Measurements from ENCODE around the gene SLC25A42. TPM values are rescaled to one million over a fixed set of nuclear protein-coding genes. Genes with fewer than 3 reads are reported as not detected.
"Not testable (repeated sequence)": the region's sequence is repeated elsewhere in the genome, so short reads cannot be mapped to it uniquely, and the experiment has no call there.

Gene SLC25A42, protein sequence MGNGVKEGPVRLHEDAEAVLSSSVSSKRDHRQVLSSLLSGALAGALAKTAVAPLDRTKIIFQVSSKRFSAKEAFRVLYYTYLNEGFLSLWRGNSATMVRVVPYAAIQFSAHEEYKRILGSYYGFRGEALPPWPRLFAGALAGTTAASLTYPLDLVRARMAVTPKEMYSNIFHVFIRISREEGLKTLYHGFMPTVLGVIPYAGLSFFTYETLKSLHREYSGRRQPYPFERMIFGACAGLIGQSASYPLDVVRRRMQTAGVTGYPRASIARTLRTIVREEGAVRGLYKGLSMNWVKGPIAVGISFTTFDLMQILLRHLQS
- total RNA-seq, result 10 to 100 TPM; 15.1 to 19.2 TPM

DNA sequence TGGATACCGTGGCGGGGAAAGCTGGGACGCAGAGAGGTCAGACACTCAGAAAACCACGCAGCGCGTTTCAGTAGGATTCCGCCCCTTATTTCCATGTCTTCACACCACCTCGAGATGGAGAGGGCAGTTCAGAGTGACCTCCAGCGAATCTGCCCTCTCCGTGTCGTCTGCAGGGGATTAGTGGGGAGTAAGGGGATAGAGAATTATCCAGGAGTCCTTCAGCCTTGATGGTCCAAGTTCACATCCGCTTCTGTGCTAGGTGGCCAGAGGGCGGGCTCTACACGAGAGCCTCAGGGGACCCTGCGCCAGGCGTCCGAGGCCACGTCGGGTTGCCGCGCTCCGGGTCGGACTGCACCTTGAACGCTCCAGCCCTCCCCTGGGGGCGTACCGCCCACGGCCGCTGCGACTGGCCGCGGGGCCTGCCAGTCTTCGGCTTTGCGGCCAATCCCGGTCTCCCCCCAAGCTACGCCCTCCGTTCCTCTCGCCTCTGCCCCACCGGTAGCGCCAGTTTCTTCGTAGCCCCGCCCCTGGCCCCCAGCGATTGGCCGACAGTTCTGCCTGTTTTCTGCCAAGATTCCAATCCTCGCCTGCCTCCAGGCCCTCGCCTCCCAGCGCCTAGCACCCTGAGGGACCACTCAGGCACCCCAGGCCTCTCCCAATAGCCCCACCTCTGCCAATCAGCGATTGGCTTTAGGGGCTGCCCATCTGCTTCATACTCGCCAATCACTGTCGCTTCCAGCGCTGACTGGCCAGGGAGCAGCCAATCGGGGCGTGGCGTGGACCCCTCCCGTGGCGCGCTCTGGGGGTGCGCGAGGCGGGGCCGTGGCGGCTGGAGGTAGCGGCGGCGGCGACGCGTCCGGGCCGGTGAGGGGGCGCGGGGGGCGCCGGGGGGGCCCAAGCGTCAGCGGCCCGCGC lies at the start of gene SLC25A42:
Gene SLC25A42 (plus strand): TSS at position 812 of the 915 bp plus-strand sequence. CDS start 32,131 bp downstream, outside the sequence.
- H3K9me3 Mint-ChIP-seq, result no peaks in the 10 kb centered on the region
- peak; percentile 95 for ATAC-seq
- H3K36me3 Mint-ChIP-seq, result no peaks in the 10 kb centered on the region

DNA sequence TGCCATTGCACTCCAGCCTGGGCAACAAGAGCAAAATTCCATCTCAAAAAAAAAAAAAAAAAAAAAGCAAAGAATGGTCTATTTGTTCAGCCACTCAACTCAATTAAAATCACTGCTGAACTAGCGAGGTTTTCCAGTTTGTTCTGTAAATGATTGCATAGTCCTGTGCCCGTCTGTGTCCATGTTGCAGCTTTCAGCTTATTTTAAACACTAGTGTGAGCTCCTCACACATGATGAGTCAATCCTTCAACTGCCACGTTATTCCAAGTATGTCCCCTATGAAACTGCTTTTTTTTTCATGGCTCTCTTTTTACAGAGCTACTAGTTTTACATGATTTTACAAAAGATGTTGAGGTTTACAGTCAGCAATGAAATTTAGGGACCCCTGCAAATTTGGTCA lies 42.7 kb upstream of the SLC25A42 start:
- DNase-seq (ENCODE audit: low spot score in 2 of 2) (no peak), ATAC-seq (no peak)
- H3K27ac Mint-ChIP-seq, result no peak overlapping the region
- no peaks in the 10 kb centered on the region for H3K9me3 Mint-ChIP-seq
- peaks cover 14 to 17% of the 10 kb centered on the region in 2 donors for H3K36me3 Mint-ChIP-seq

More for the DNA sequence above, at the start of gene SLC25A42:
- peak; percentile 98 to 100 for DNase-seq (ENCODE audit: low spot score in 2 of 2)
- peak within 1 kb of the TSS; percentile 86 to 87 for H3K27ac Mint-ChIP-seq

DNA sequence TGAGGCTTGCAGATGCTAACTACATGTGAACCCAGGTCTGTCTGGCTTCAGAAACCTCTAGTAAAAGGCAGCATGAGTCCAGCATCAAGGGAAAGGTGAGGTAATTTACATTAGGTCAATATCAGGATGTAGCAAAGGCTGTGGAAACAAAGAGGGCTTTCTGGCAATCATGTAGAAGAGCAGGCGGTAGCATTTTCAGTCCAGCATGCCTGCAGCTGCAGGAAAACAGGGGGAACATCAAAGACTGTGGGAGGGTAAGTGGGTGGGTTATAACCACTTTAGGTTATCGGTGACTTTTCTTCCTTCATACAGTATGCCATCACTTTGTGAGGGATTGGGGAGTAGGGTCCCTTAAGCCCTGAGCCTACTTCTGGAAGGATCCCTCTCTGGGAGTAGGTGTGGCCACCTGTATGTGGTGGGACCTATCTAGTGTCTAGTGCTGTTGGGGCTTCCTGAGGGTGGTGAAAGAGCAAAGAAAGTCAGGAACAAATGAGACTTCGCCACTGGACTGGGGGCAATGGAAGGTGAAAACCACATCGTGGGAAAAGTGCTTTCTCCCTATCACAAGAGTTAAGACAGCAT lies 41.3 kb upstream of the SLC25A42 start:
- Mint-ChIP-seq H3K27ac (peak overlapping the region in 1 of 2 donors; percentile 37), H3K36me3 (peaks cover 15 to 23% of the 10 kb centered on the region in 2 donors), H3K9me3 (no peaks in the 10 kb centered on the region)
- ATAC-seq (no peak), DNase-seq (ENCODE audit: low spot score in 2 of 2) (no peak)

DNA sequence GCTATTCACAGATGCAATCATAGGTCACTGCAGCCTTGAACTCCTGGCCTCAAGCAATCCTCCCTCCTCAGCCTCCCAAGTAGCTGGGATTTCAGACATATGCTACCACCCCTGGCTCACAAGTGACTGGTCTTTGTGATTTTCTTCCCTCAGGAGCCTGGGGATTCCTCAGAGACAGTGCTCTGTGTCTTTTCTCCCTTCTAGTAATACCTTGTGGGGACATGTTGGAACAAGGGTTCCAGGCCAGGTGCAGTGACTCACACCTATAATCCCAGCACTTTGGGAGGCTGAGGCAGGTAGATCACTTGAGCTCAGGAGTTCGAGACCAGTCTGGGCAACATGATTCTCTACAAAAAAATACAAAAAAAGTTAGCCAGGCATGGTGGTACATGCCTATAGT lies 40.4 kb upstream of the SLC25A42 start:
- not testable (repeated sequence) for ATAC-seq; H3K27ac Mint-ChIP-seq; DNase-seq (ENCODE audit: low spot score in 2 of 2); H3K9me3 Mint-ChIP-seq
- peaks cover 22 to 32% of the 10 kb centered on the region in 2 donors for H3K36me3 Mint-ChIP-seq

DNA sequence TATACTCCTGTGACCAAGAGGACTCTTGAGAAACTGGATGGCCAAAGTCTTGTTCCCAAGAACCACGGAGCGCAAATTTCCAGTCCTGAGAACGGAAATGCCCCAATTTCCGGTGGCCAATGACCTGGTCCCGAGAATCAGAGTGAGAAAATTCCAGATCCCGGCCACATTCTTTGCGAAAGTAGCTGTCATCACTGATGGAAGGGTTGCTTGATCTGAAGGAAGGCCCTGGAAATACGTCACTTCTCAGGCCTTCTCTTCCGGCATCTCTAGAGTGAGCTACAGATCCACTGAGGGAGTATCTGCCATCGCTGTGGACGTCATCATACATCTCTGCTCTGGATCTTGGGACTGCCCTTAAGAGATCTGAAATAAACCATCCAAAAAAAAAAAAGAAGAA lies 37.9 kb upstream of the SLC25A42 start:
- Mint-ChIP-seq H3K36me3 (peaks cover 19 to 33% of the 10 kb centered on the region in 2 donors), H3K9me3 (no peaks in the 10 kb centered on the region), H3K27ac (peak overlapping the region in 1 of 2 donors; percentile 61)
- DNase-seq (ENCODE audit: low spot score in 2 of 2) (no peak), ATAC-seq (no peak)

DNA sequence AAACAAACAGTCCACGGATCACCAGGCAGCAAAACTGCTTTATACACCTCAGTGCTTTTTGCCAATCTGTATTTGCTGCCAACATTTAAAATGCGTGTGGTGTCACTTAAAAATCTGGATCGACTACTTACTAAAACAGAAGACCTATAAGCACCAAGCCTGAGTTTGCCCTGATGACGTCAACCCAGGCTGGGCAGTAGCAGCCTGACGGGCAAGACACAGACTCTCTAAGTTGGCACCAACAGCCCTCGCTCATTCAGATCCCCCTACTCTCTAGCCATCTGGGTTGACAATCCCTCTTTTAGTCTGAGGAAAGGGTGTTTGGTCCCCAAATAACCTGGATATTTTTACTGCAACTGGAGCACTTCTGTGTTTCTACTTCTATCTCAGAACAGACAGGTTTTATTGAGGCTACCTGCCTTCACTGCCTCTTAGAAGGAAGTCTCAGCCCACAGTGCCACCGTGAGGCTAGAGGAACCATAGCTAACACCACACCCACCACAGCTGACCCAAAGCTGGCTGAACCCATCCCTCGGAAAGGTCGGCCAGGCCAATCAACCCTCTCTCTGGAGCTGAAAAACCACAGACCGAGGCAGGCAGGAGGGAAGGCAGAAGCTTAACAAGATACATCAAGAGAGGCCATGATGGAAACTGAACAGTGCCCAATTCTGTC lies 37.4 kb upstream of the SLC25A42 start:
- ATAC-seq (no peak), DNase-seq (ENCODE audit: low spot score in 2 of 2) (no peak)
- H3K27ac Mint-ChIP-seq, result peak overlapping the region in 1 of 2 donors; percentile 56
- no peaks in the 10 kb centered on the region for H3K9me3 Mint-ChIP-seq
- peaks cover 19 to 33% of the 10 kb centered on the region in 2 donors for H3K36me3 Mint-ChIP-seq

GRCh38 chr19:19027228-19027627 lies 36.6 kb upstream of the SLC25A42 start:
- Mint-ChIP-seq H3K27ac (peak overlapping the region in 1 of 2 donors; percentile 0), H3K9me3 (no peaks in the 10 kb centered on the region), H3K36me3 (peaks cover 21 to 36% of the 10 kb centered on the region in 2 donors)
- no peak for ATAC-seq
- DNase-seq (ENCODE audit: low spot score in 2 of 2), result no peak

DNA sequence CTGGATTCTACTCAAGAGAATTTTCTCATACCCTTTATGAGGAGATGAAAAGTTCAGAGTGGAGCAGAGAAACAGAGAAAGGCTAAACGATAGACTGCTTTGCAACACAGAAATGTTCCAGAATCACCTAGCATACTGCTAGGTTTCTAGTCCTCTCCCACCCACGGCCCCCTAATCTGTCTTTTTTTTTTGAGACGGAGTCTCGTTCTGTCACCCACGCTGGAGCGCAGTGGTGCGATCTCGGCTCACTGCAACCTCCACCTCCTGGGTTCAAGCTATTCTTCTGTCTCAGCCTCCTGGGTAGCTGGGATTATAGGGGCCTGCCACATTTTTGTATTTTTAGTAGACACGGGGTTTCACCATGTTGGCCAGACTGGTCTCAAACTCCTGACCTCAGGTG lies 35.3 kb upstream of the SLC25A42 start:
- H3K27ac Mint-ChIP-seq, result no peak overlapping the region
- H3K9me3 Mint-ChIP-seq, result no peaks in the 10 kb centered on the region
- DNase-seq (ENCODE audit: low spot score in 2 of 2), result no peak
- H3K36me3 Mint-ChIP-seq, result peaks cover 26 to 41% of the 10 kb centered on the region in 2 donors
- no peak for ATAC-seq

- DNase-seq (ENCODE audit: low spot score in 2 of 2) (no peak), ATAC-seq (no peak)
- Mint-ChIP-seq H3K36me3 (peaks cover 22 to 30% of the 10 kb centered on the region in 2 donors), H3K27ac (peak overlapping the region; percentile 85 to 98), H3K9me3 (no peaks in the 10 kb centered on the region)
These were observed 31.9 kb upstream of the SLC25A42 start for GRCh38 chr19:19031891-19032290.

DNA sequence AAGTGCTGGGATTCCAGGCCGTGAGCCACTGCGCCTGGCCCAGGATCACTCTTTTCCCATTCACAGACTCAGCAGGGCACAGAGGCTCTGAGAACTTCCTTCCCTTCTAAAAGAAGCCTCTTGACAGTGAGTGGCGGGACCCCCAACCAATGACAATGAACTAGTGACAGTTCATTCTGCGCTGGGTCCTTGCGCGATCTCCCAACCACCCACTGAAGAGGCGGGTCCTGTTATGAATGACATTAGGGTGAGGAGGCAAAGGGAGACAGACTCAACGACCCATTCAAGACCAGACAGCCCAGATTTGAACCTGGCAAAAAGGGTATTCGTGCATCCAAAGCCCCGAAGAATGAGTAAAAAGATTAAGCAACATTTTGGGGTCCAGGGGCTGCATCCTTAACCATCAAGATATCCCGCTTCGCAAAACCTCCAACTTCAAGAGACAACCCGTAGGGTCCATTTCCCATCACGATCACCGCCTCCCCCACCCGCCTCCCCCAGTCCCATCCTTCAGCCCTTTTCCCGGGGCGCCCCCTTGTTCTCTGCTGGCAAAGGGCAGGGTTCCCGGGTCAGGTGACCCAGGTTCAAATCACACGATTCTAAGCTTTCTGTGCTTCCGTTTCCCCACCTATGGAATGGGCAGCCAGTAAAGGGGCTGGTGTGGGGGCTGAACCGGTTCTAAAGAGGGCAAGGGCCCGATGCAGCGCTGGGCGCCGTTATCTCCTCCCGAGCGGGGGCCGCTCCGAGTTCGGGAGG lies 31.2 kb upstream of the SLC25A42 start:
- H3K36me3 Mint-ChIP-seq, result peaks cover 22 to 30% of the 10 kb centered on the region in 2 donors
- ATAC-seq, result peak; percentile 52 to 74
- peak overlapping the region; percentile 85 to 98 for H3K27ac Mint-ChIP-seq
- DNase-seq (ENCODE audit: low spot score in 2 of 2), result peak; percentile 79 to 82
- no peaks in the 10 kb centered on the region for H3K9me3 Mint-ChIP-seq

DNA sequence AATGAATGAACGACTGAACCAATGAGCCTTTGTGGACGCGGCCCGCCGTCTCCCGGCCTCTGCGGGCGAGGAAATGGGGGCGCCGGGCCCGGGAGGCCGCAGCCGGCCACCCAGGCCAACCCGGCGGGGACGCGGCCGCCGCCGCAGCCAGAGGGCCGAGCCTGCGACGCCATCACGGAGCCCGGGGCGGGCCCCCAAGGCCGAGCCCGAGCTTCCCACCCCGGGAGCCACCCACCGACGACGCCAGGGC lies 30.7 kb upstream of the SLC25A42 start:
- no peaks in the 10 kb centered on the region for H3K9me3 Mint-ChIP-seq
- ATAC-seq (no peak), DNase-seq (ENCODE audit: low spot score in 2 of 2) (no peak)
- peaks cover 17 to 26% of the 10 kb centered on the region in 2 donors for H3K36me3 Mint-ChIP-seq
- H3K27ac Mint-ChIP-seq, result peak overlapping the region in 1 of 2 donors; percentile 85

DNA sequence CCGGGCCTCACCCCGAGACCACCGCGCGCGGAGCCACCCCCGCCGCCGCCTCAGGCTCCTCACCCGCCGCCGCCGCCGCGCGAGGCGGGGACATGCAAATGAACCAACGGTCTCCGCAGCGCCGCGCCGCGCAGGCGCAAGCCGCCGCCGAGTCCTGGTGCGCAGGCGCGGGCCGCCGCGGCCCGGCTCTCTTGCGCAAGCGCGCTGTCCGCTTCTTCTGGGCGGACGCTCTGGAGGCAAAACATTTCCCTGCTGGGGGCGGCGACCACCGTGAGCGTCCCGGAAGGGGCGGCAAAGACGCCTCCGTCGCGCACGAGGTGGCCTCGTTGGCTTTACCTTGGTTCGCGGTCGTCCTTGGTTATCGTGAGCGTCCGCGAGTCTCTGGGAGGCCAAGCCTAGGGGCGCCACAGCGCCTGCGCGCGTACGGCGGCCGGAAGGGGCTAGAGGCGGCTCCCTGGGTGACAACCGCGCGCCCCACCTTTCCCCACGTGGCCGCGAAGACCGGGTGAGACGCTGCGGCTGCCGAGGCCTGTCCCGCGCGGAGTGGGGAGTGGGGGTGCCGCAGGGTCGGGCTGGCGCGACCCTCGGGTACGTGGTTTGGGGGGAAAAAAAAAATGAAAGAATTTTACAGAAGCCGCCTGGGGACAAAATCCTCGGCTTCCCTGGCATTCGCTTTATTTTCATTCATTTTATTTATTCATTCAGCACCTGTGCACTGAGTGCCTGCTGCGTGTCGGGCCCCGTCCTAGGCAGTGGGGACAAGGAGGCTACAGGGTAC lies 30.2 kb upstream of the SLC25A42 start, which contains the start of the genes ARMC6 and SUGP2:
Gene ARMC6 (plus strand): TSS at position 178 of the 778 bp plus-strand sequence. CDS start 607 bp downstream, outside the sequence.
Gene SUGP2 (minus strand): TSS at position 92 of the 778 bp plus-strand sequence. CDS start 2,446 bp downstream, outside the sequence.
- Mint-ChIP-seq H3K27ac (peak within 1 kb of the TSS; percentile 85 to 99), H3K36me3 (peaks cover 14 to 23% of the 10 kb centered on the region in 2 donors), H3K9me3 (no peaks in the 10 kb centered on the region)
- peak; percentile 81 to 87 for ATAC-seq
- peak; percentile 88 to 96 for DNase-seq (ENCODE audit: low spot score in 2 of 2)

GRCh38 chr19:19034204-19034624 lies 29.6 kb upstream of the SLC25A42 start:
- Mint-ChIP-seq H3K36me3 (peaks cover 14 to 26% of the 10 kb centered on the region in 2 donors), H3K9me3 (no peaks in the 10 kb centered on the region), H3K27ac (peak overlapping the region; percentile 85 to 99)
- ATAC-seq (peak; percentile 70 to 77), DNase-seq (ENCODE audit: low spot score in 2 of 2) (peak; percentile 68 to 74)

DNA sequence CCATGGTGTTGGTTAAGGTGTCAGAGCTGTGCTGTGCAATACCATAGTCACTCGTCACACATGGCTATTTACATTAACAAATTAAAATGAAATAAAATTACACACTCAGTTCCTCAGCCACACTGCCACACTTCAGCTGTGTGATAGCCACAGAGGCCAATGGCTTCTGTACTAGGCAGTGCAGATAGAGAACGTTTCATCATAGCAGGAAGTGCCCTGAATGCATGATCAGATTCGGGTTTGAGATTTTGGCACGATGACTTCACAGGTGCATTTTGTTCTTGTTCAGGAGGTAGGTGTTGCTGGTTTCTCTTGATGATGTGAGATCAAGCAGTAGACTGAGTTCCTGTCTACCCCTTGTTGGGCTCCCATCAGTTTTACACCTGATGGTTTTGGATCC lies 23.9 kb upstream of the SLC25A42 start:
- ATAC-seq (peak; percentile 50 to 61), DNase-seq (ENCODE audit: low spot score in 2 of 2) (no peak)
- no peaks in the 10 kb centered on the region for H3K9me3 Mint-ChIP-seq
- peak overlapping the region; percentile 29 to 70 for H3K27ac Mint-ChIP-seq
- H3K36me3 Mint-ChIP-seq, result peaks cover 0 to 25% of the 10 kb centered on the region in 2 donors

DNA sequence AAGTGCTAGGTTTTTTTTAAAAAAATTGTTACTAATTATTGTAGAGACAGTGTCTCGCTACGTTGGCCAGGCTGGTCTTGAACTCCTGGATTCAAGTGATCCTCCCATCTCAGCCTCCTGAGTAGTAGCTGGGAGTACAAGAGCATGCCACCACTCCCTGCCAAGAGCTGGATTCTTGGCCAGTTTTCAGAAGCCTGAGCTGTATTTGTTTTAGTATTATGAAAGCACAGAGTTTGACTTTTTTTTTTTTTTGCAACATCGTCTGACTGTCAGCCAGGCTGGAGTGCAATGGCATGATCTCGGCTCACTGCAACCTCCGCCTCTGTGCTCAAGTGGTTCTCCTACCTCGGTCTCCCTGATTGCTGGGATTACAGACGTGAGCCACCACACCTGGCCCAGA lies 23.4 kb upstream of the SLC25A42 start:
- ATAC-seq (no peak), DNase-seq (ENCODE audit: low spot score in 2 of 2) (no peak)
- H3K27ac Mint-ChIP-seq, result peak overlapping the region; percentile 29 to 70
- no peaks in the 10 kb centered on the region for H3K9me3 Mint-ChIP-seq
- H3K36me3 Mint-ChIP-seq, result peaks cover 0 to 25% of the 10 kb centered on the region in 2 donors

All from activated naive CD4-positive, alpha-beta T cell treated with anti-CD3 and anti-CD28 coated beads, Interleukin-2, amount 50 U/mL, for 72 hours (primary cell).